ENCODE results near the gene M1AP.
A peak's percentile ranks its signal among the peaks of the same experiment; 100 is the strongest.

DNA sequence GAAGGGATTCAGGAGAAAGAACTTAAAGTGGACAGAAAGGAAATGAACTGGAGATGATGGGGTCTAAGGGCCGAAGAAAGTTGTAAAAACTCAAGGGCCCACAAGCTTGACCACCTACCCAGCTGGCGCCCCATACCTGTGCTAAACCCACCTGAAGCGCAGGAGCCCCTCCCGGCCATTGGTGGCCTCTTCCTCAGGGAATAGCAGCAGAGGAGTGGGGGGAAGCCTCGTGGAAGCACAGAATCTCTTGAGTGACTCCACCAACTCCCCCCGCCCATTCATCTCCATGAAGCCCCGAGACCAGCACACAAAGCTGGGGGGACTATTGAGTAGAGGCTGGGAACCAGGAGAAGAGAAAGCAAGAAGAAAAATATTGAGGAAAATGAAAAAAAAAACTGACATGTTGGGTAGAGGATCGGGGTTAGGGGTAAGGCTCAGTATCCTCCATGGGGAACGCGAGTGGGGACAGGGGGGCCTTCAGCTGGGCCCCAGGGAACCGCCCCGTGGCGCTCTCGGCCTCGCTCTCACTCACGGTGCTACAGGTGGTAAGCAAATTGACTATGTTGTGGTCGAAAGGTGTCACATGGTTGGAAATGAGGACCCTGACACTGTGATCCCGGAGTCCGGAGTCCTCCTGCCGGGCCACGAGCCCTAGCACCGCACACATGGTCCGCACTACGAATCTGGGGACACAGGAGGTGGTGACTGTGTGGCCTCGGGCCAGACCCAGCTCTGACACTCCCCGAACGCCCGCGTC, 119.4 kb downstream of the M1AP start:
- TF ChIP-seq, protein P1, sequence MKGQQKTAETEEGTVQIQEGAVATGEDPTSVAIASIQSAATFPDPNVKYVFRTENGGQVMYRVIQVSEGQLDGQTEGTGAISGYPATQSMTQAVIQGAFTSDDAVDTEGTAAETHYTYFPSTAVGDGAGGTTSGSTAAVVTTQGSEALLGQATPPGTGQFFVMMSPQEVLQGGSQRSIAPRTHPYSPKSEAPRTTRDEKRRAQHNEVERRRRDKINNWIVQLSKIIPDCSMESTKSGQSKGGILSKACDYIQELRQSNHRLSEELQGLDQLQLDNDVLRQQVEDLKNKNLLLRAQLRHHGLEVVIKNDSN (CRISPR knock-in tag; IDR thresholded peaks at IDR 0.05): peak; percentile 36; the same call in 1 of the 2 replicates
- no peak for TF ChIP-seq CREB1 (IDR thresholded peaks at IDR 0.05)
- TF ChIP-seq CREB1 (CRISPR knock-in tag; IDR thresholded peaks at IDR 0.05): no peak
- no peak for TF ChIP-seq POLR2A (conservative IDR thresholded peaks at IDR 0.05)
- no peak for TF ChIP-seq GABPB1 (CRISPR knock-in tag; IDR thresholded peaks at IDR 0.05)
- TF ChIP-seq SAFB2 (IDR thresholded peaks at IDR 0.05; ENCODE audit: borderline replicate concordance, low read depth, low read length, severe bottlenecking): no peak
- TF ChIP-seq EGR1 (conservative IDR thresholded peaks at IDR 0.05): no peak
- TF ChIP-seq ETS2 (tag; IDR thresholded peaks at IDR 0.05; ENCODE audit: borderline replicate concordance, poor library complexity, severe bottlenecking): no peak
- TF ChIP-seq ZNF24 (IDR thresholded peaks at IDR 0.05): no peak
- TF ChIP-seq HDGF (IDR thresholded peaks at IDR 0.05): no peak
- no peak for TF ChIP-seq ELF1 (tag; IDR thresholded peaks at IDR 0.05)
- TF ChIP-seq RAD51 (IDR thresholded peaks at IDR 0.05; ENCODE audit: borderline replicate concordance, low read depth): no peak
